Keratinocyte (primary cell): ENCODE measurements around the gene RGN. TPM values are rescaled to one million over a fixed set of nuclear protein-coding genes. Genes with fewer than 3 reads are reported as not detected.

Source experiments
- DNase-seq: peaks from one replicate; pipeline ENCODE4 v3.0.0-alpha.2; 2011; ENCODE audit warnings: low read depth, missing footprints, low spot score
- FAIRE-seq: peaks from 2 replicates; lab custom pipeline; 2011; peaks lifted over from hg19 to GRCh38; lab: Jason Lieb, UNC
- H2AFZ ChIP-seq: 2 replicates; pipeline ENCODE4 v1.6.0; 2012; ENCODE audit warnings: low read length, control low read depth, inconsistent platforms; ENCODE audit not compliant: control insufficient read depth
- H3K27ac ChIP-seq: 2 replicates; pipeline ENCODE4 v1.5.1; 2011; ENCODE audit warnings: low read length; ENCODE audit not compliant: control insufficient read depth, insufficient read depth
- H3K27me3 ChIP-seq: 3 replicates; pipeline ENCODE4 v1.6.0; 2011; ENCODE audit warnings: low read length; ENCODE audit not compliant: control insufficient read depth, insufficient read depth; ENCODE audit errors: extremely low read depth
- H3K36me3 ChIP-seq, 2 experiments: 2 replicates in 1 of 2; 3 replicates in 1 of 2; pipeline ENCODE4 v1.5.1; 2011; ENCODE audit warnings: low read length in 2 of 2, mild to moderate bottlenecking in 1 of 2; ENCODE audit not compliant: control insufficient read depth in 2 of 2, insufficient read depth in 2 of 2; ENCODE audit errors: extremely low read depth in 1 of 2
- H3K4me1 ChIP-seq: 3 replicates; pipeline ENCODE4 v1.5.1; 2011; ENCODE audit warnings: low read length; ENCODE audit not compliant: control insufficient read depth, insufficient read depth; ENCODE audit errors: extremely low read depth
- H3K4me2 ChIP-seq: 3 replicates; pipeline ENCODE4 v1.6.0; 2011; ENCODE audit warnings: low read depth, low read length; ENCODE audit not compliant: control insufficient read depth, insufficient read depth; ENCODE audit errors: extremely low read depth
- H3K4me3 ChIP-seq, 3 experiments: fragments of 200-600 bp in 1 of 3; sonication (generic) in 1 of 3; 2 replicates in 2 of 3; 3 replicates in 1 of 3; pipeline ENCODE4 v1.5.1; 2011 to 2016; ENCODE audit warnings: low read length in 3 of 3, mild to moderate bottlenecking in 3 of 3, control low read depth in 2 of 3, inconsistent platforms in 1 of 3, low read depth in 1 of 3, mixed read lengths in 1 of 3, mixed run types in 1 of 3, moderate library complexity in 1 of 3; ENCODE audit not compliant: control insufficient read depth in 2 of 3, insufficient read depth in 2 of 3; ENCODE audit errors: extremely low read depth in 1 of 3
- H3K79me2 ChIP-seq: 2 replicates; pipeline ENCODE4 v1.6.0; 2012; ENCODE audit warnings: low read length; ENCODE audit not compliant: control insufficient read depth, insufficient read depth
- H3K9ac ChIP-seq: 3 replicates; pipeline ENCODE4 v1.6.0; 2011; ENCODE audit warnings: low read length; ENCODE audit not compliant: control insufficient read depth, insufficient read depth; ENCODE audit errors: extremely low read depth
- H3K9me1 ChIP-seq: 3 replicates; pipeline ENCODE4 v1.6.0; 2011; ENCODE audit warnings: low read length; ENCODE audit not compliant: control insufficient read depth, insufficient read depth; ENCODE audit errors: extremely low read depth
- H3K9me3 ChIP-seq: 2 replicates; pipeline ENCODE4 v1.5.1; 2012; ENCODE audit warnings: low read depth, low read length; ENCODE audit not compliant: control insufficient read depth
- H4K20me1 ChIP-seq: 3 replicates; pipeline ENCODE4 v1.6.0; 2011; ENCODE audit warnings: low read length; ENCODE audit not compliant: control insufficient read depth, insufficient read depth; ENCODE audit errors: extremely low read depth
- CTCF ChIP-seq, 3 experiments: IDR thresholded peaks in 1 of 3; conservative IDR thresholded peaks in 1 of 3; optimal IDR thresholded peaks in 1 of 3; 2 replicates in 2 of 3; 3 replicates in 1 of 3; pipeline versions ENCODE3 to v1.5.1; 2011; ENCODE audit warnings: low read length in 3 of 3, mild to moderate bottlenecking in 3 of 3, moderate library complexity in 2 of 3, control low read depth in 1 of 3, inconsistent platforms in 1 of 3; ENCODE audit not compliant: insufficient read depth in 2 of 3; ENCODE audit errors: extremely low read depth in 1 of 3
- EZH2 ChIP-seq: IDR thresholded peaks from one replicate; pipeline ENCODE4 v1.6.1; 2012; ENCODE audit warnings: inconsistent platforms, mild to moderate bottlenecking, low read length, moderate library complexity
- dilution Hi-C: fragments of 300-500 bp; cut with MboI; formaldehyde crosslinking; loops from one replicate; pipeline ENCODE4 v1.7.0; 2020; ENCODE audit warnings: low sequenced_read_pairs; ENCODE audit not compliant: extremely low pct_ligation_motif_present
- polyA minus RNA-seq, 3 experiments: library from RNA; depleted of rRNA, polyadenylated mRNA; stranded (reverse); fragments of >200 nt; gene quantifications; 1 replicate in 1 of 3; 2 replicates in 1 of 3; 3 replicates in 1 of 3; pipeline ENCODE4 v1.2.3, GENCODE V29; 2011
- polyA plus RNA-seq, 5 experiments: library from polyadenylated mRNA; depleted of rRNA in 3 of 5; stranded (reverse) in 3 of 5; stranded (forward) in 1 of 5; unstranded in 1 of 5; fragments of >200 nt; gene quantifications; 1 replicate in 1 of 5; 2 replicates in 3 of 5; 3 replicates in 1 of 5; pipeline versions ENCODE4 v1.2.1 to v1.2.3, GENCODE V29; 2011 to 2012; ENCODE audit warnings: missing spikeins in 2 of 5, low read depth in 1 of 5, low replicate concordance in 1 of 5

Gene RGN
- polyA plus RNA-seq = not detected in 3 replicates
- not detected for polyA plus RNA-seq (2011; ENCODE audit: low read depth)
- polyA plus RNA-seq (2011; cell fraction: cytosol; rRNA removed) = not detected in 2 replicates
- not detected in 2 replicates for polyA plus RNA-seq (2011; cell fraction: nucleus; rRNA removed)
- not detected in 2 replicates for polyA plus RNA-seq (2012; ENCODE audit: low replicate concordance)
- polyA minus RNA-seq = not detected in 3 replicates
- polyA minus RNA-seq (2011; cell fraction: cytosol; rRNA and poly(A)+ RNA removed) = not detected
- 0.21 TPM in 1 of 2 replicates, not detected in the other for polyA minus RNA-seq (2011; cell fraction: nucleus; rRNA and poly(A)+ RNA removed)

GRCh38 chrX:47078129-47079043 lies at the start of gene RGN:
RGN (plus strand) TSS chrX:47078443; CDS start chrX:47081145, 2,702 bp downstream.
- Histone ChIP-seq H3K9ac (no peak within 1 kb of the TSS), H3K36me3 (no peaks in the 10 kb centered on the region), H4K20me1 (no peaks in the 10 kb centered on the region), H2AFZ (no peak within 1 kb of the TSS), H3K9me3 (no peaks in the 10 kb centered on the region), H3K4me2 (no peak within 1 kb of the TSS), H3K27ac (no peak within 1 kb of the TSS), H3K9me1 (no peaks in the 10 kb centered on the region), H3K4me3 (no peak within 1 kb of the TSS), H3K79me2 (no peaks in the 10 kb centered on the region), H3K4me1 (no peaks in the 10 kb centered on the region), H3K27me3 (no peaks in the 10 kb centered on the region)
- dilution Hi-C loops = no loop called here
- no peak for FAIRE-seq
- no peak for DNase-seq
- no peak for TF ChIP-seq CTCF (optimal IDR thresholded peaks at IDR 0.05 in 1 of 3, IDR thresholded peaks at IDR 0.05 in 1 of 3, conservative IDR thresholded peaks at IDR 0.05 in 1 of 3; ENCODE audit: extremely low read depth in 1 of 3, insufficient read depth in 2 of 3, low read length in 3 of 3)
- no peak for TF ChIP-seq EZH2

GRCh38 chrX:47030339-47030738 lies 47.9 kb upstream of the RGN start:
- FAIRE-seq = peak; percentile 69
- no peak overlapping the region for H3K4me2 ChIP-seq
- no peaks in the 10 kb centered on the region for H3K27me3 ChIP-seq
- H3K36me3 ChIP-seq = peaks cover 0 to 3% of the 10 kb centered on the region in 2 experiments
- H3K9ac ChIP-seq = no peak overlapping the region
- no peak for DNase-seq
- H4K20me1 ChIP-seq = no peaks in the 10 kb centered on the region
- TF ChIP-seq EZH2 = no peak
- TF ChIP-seq CTCF (optimal IDR thresholded peaks at IDR 0.05 in 1 of 3, IDR thresholded peaks at IDR 0.05 in 1 of 3, conservative IDR thresholded peaks at IDR 0.05 in 1 of 3; ENCODE audit: extremely low read depth in 1 of 3, insufficient read depth in 2 of 3, low read length in 3 of 3) = peak in 2 of 3 experiments; percentile 33 to 47
- H2AFZ ChIP-seq = no peak overlapping the region
- H3K9me1 ChIP-seq = no peaks in the 10 kb centered on the region
- H3K27ac ChIP-seq = no peak overlapping the region
- no peak overlapping the region for H3K4me3 ChIP-seq
- no peaks in the 10 kb centered on the region for H3K9me3 ChIP-seq
- no peaks in the 10 kb centered on the region for H3K79me2 ChIP-seq
- no peaks in the 10 kb centered on the region for H3K4me1 ChIP-seq
- dilution Hi-C loops = no loop called here
